IPS-NIHi11 (cell line): ENCODE results near the gene PRM1.

ENCODE experiments used
- DNase-seq: peaks from one replicate; pipeline ENCODE4 v3.0.0; 2012; ENCODE audit warnings: mixed read lengths, low spot score

Gene PRM1

GRCh38 chr16:11253995-11254912 lies 26.9 kb downstream of the PRM1 start:
- DNase-seq, result no peak

GRCh38 chr16:11253009-11253994 lies 27.8 kb downstream of the PRM1 start:
- DNase-seq, result no peak

GRCh38 chr16:11252482-11252931 lies 28.6 kb downstream of the PRM1 start:
- no peak for DNase-seq

GRCh38 chr16:11251525-11252481 lies 29.3 kb downstream of the PRM1 start:
- DNase-seq, result no peak

- DNase-seq, result no peak
Measured at GRCh38 chr16:11250786-11251524, 30.2 kb downstream of the PRM1 start.

GRCh38 chr16:11250091-11250785 lies 30.9 kb downstream of the PRM1 start:
- peak; percentile 76 for DNase-seq

GRCh38 chr16:11249233-11250061 lies 31.7 kb downstream of the PRM1 start:
- no peak for DNase-seq

- no peak for DNase-seq
Measured at GRCh38 chr16:11248133-11248532, 33.0 kb downstream of the PRM1 start.

- DNase-seq, result no peak
Measured at GRCh38 chr16:11245988-11246387, 35.1 kb downstream of the PRM1 start.

GRCh38 chr16:11245222-11245737 lies 35.9 kb downstream of the PRM1 start:
- no peak for DNase-seq

- DNase-seq, result no peak
Measured at GRCh38 chr16:11242658-11243057, 38.5 kb downstream of the PRM1 start.

- DNase-seq, result no peak
Measured at GRCh38 chr16:11241480-11242204, 39.5 kb downstream of the PRM1 start.

- no peak for DNase-seq
Measured at GRCh38 chr16:11240636-11241473, 40.3 kb downstream of the PRM1 start.

GRCh38 chr16:11239644-11240632 lies 41.2 kb downstream of the PRM1 start:
- no peak for DNase-seq

GRCh38 chr16:11238272-11239202 lies 42.6 kb downstream of the PRM1 start:
- peak; percentile 72 for DNase-seq
